Mucosa of descending colon (tissue), 3 donors: ENCODE data around the gene TMEM185B. TPM values are rescaled to one million over a fixed set of nuclear protein-coding genes. Genes with fewer than 3 reads are reported as not detected.

Experiments used
- ATAC-seq: fragments of 200-7000 bp; cut with Tn5 transposase; one replicate; pipeline ENCODE4 v1.9.1; 2020; ENCODE audit warnings: mild to moderate bottlenecking, moderate library complexity
- DNase-seq, 3 donors: peaks; one replicate each; pipeline ENCODE4 v3.0.0-alpha.2; 2020
- H3K36me3 ChIP-seq: fragments of 200-600 bp; one replicate; pipeline ENCODE4 v1.8.0; 2021; ENCODE audit warnings: low read depth, mild to moderate bottlenecking
- H3K4me1 ChIP-seq: fragments of 200-600 bp; one replicate; pipeline ENCODE4 v1.8.0; 2021; ENCODE audit warnings: low read depth, mild to moderate bottlenecking
- H3K4me3 ChIP-seq: fragments of 200-600 bp; one replicate; pipeline ENCODE4 v1.8.0; 2021; ENCODE audit warnings: mild to moderate bottlenecking
- H3K9me3 ChIP-seq: fragments of 200-600 bp; one replicate; pipeline ENCODE4 v1.8.0; 2021; ENCODE audit warnings: mild to moderate bottlenecking
- CTCF ChIP-seq: fragments of 200-600 bp; IDR thresholded peaks from one replicate; pipeline ENCODE4 v1.8.0; 2022; ENCODE audit warnings: antibody characterized with exemption, mild to moderate bottlenecking
- intact Hi-C, 2 donors: fragments of 100-400 bp; cut with DNase I in 1 of 2; cut with micrococcal nuclease in 1 of 2; formaldehyde crosslinking; loops; one replicate each; pipeline versions ENCODE4 v1.11.0 to v1.11.1; 2022; cut with DNase I, micrococcal nuclease
- total RNA-seq, 3 donors: library from RNA; stranded (reverse); fragmentation: NEBNext Ultra II Directional in 2 of 3; extraction: Animal tissue kit (Norgen Biotek cat#: 25700) in 2 of 3; gene quantifications; one replicate each; pipeline versions ENCODE4 v1.2.1 to v1.2.4, GENCODE V29; 2021 to 2023
- donor health status: DM: no; HTN: no; CAD: no; lungs with moderate emphysema.
- donor health status: DM: no; HTN: no; CAD: no.
- donor health status: DM: no; HTN: yes; CAD: no.

The TMEM185B gene
- total RNA-seq, 3 donors from 2014 or later: 13.6 to 19.0 (median 14.2) TPM

GRCh38 chr2:120227111-120227991 is 4.2 kb upstream of the TMEM185B start:
- no peak for TF ChIP-seq CTCF
- intact Hi-C loops: no loop called here
- peak in 1 of 3 donors; percentile 21 for DNase-seq
- peaks cover 39% of the 10 kb centered on the region for H3K4me1 ChIP-seq
- no peaks in the 10 kb centered on the region for H3K36me3 ChIP-seq
- H3K9me3 ChIP-seq: no peaks in the 10 kb centered on the region
- no peak for ATAC-seq
- no peak overlapping the region for H3K4me3 ChIP-seq

GRCh38 chr2:120226316-120226715 is 3.1 kb upstream of the TMEM185B start:
- ATAC-seq: no peak
- H3K36me3 ChIP-seq: no peaks in the 10 kb centered on the region
- no peak overlapping the region for H3K4me3 ChIP-seq
- intact Hi-C loops: no loop called here
- H3K4me1 ChIP-seq: peaks cover 30% of the 10 kb centered on the region
- peak in 1 of 3 donors; percentile 36 for DNase-seq
- TF ChIP-seq CTCF: no peak
- no peaks in the 10 kb centered on the region for H3K9me3 ChIP-seq

- intact Hi-C loops: no loop called here
- Histone ChIP-seq H3K9me3 (no peaks in the 10 kb centered on the region), H3K4me3 (no peak overlapping the region), H3K36me3 (no peaks in the 10 kb centered on the region), H3K4me1 (peaks cover 23% of the 10 kb centered on the region)
- ATAC-seq (no peak), DNase-seq (peak in 1 of 3 donors; percentile 50)
- TF ChIP-seq CTCF: no peak
These were observed 2.4 kb upstream of the TMEM185B start for GRCh38 chr2:120225549-120226065.

- intact Hi-C loops: no loop called here
- peak in 1 of 3 donors; percentile 58 for DNase-seq
These were observed 1.7 kb upstream of the TMEM185B start for GRCh38 chr2:120224735-120225548.

More at GRCh38 chr2:120224735-120225548, 1.7 kb upstream of the TMEM185B start:
- TF ChIP-seq CTCF: no peak
- no peak overlapping the region for H3K4me3 ChIP-seq
- ATAC-seq: peak; percentile 1
- peaks cover 16% of the 10 kb centered on the region for H3K4me1 ChIP-seq
- no peaks in the 10 kb centered on the region for H3K9me3 ChIP-seq
- no peaks in the 10 kb centered on the region for H3K36me3 ChIP-seq
